HG02970 (cell line): ENCODE measurements around the gene PTPRB.

Source experiments
- ATAC-seq: cut with Tn5 transposase; IDR thresholded peaks from one replicate; pipeline ENCODE4 v1.9.1; 2021; ENCODE audit warnings: mild to moderate bottlenecking, moderate library complexity, moderate number of reproducible peaks; ENCODE audit not compliant: unreplicated experiment, low FRiP score

Gene PTPRB

DNA sequence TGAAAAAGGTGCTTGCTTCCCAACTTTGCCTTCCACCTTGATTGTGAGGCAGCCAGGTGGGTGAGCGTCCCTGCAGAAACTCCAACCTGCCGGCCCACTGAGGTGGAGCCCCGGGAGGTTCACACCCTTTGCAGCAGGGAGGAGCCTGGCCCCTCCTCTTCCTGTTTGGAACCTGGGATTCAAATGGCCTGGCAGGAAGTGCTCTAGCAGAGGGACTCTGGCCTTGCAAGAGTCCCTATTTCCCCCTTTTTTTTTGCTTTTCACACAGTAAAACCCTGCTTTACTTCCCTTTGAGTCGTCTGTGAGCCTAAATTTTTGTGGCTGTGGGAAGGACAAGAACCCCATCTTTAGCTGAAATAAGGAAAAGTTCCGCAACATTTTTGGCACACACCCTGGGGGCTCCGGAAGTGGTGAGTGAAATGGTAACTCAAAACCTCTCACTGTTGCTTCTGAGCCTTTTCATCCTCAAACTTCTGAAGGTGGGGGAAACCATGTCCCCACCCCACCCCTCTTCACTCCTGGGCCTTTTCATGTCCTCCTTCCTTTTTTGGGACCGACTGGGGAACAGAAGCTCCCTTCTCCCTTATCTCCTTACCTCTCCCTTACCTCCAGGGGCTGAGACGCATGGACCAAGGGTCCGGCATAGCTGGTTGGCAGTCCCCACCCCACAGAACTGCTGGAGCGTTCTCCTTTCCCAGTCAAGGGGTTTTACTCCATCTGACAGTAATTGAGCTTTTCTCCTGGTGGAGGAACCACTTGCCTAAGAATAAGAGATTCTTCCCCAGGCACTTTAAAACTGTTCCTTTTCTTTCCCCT, 169.1 kb downstream of the PTPRB start:
- ATAC-seq: no peak

GRCh38 chr12:70467476-70467875, 169.8 kb downstream of the PTPRB start:
- ATAC-seq: no peak

DNA sequence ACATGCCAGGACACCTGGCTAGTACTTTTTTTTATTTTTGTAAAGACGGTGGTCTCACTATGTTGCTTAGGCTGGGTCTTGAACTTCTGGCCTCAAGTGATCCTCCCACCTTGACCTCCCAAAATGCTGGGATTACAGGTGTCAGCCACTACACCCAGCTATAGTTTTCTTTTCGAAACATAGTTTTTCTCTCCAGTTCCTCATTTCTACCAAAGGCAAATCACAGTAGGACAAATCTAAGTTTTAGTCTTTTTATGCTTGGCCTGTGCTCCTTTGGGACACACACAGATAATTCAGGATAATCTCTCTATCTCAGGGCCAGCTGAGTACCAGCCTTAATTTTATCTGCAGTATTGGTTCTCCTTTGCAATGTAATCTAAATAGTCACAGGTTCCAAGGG, 170.5 kb downstream of the PTPRB start:
- no peak for ATAC-seq
